ENCODE results near the gene PPP6R1. TPM values are rescaled to one million over a fixed set of nuclear protein-coding genes. Genes with fewer than 3 reads are reported as not detected.
A peak's percentile ranks its signal among the peaks of the same experiment; 100 is the strongest.

Gene PPP6R1
- total and polyA plus RNA-seq, 7 donors, result 17.1 to 78.1 (median 22.9) TPM

DNA sequence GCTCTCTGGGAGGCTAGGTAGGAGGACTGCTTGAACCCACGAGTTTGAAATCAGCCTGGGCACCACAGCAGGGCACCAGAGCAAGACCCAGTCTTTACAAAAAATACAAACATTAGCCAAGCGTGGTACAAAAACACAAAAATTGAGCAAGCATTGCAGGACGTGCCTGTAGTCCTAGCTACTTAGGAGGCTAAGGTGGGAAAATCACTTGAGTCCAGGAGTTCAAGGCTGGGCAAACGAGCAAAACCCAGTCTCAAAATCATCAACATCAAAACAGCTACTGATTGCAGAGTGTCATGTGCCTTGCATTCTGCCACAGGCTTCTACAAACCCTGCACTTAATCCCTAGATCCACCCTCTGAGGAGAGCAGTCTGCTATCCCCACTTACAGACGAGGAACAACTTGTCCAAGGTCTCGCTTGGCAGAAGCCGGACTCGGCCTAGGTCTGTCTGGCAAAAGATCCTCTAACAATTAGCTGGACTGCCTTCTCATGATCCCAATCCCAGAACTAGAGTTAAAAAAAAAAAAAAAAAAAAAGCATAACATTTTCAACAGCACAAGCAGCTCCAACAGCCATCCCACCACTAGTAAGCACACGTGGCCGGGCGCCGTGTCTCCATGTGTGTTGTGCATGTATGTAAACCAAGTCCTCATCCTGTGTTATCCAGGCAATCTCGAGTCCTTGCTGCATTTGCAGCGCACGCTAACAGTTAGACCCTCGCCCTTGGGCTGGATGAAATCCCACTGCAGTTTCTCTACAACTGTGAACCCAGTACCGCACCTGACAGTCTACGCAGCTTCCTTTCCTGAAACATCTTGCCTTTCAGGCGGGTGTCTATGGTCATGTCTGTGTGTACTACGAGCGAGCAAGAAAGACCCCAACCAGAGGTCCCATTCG, 2.0 kb downstream of the PPP6R1 start:
- no peaks in the 10 kb centered on the region for H3K27me3 ChIP-seq
- H3K4me3 ChIP-seq, result peak overlapping the region; percentile 88 to 99 (median 96)
- no peaks in the 10 kb centered on the region for H3K9me3 ChIP-seq
- peaks cover 4 to 71% (median 47%) of the 10 kb centered on the region in 4 donors for H3K4me1 ChIP-seq
- H3K27ac ChIP-seq, result peak overlapping the region in 2 of 4 donors; percentile 85 to 88
- intact Hi-C loops (cut with DNase I), result no loop called here
- TF ChIP-seq CTCF (IDR thresholded peaks at IDR 0.05) (no peak), EP300 (IDR thresholded peaks at IDR 0.05) (no peak), POLR2A (IDR thresholded peaks at IDR 0.05) (no peak), POLR2AphosphoS5 (IDR thresholded peaks at IDR 0.05) (no peak)
- no peak for DNase-seq
- 46 to 61% methylated on average over 22 of the region's 22 CpGs for WGBS, 2 donors
- H3K36me3 ChIP-seq, result no peaks in the 10 kb centered on the region

- Histone ChIP-seq H3K27ac (peak overlapping the region in 1 of 4 donors; percentile 11), H3K4me1 (peaks cover 4 to 81% (median 47%) of the 10 kb centered on the region in 4 donors), H3K36me3 (no peaks in the 10 kb centered on the region), H3K9me3 (no peaks in the 10 kb centered on the region), H3K4me3 (peak overlapping the region in 1 of 4 donors; percentile 6), H3K27me3 (no peaks in the 10 kb centered on the region)
- intact Hi-C loops (cut with DNase I), result no loop called here
- 41 to 72% methylated on average over 17 of the region's 17 CpGs for WGBS, 2 donors
- TF ChIP-seq EP300 (IDR thresholded peaks at IDR 0.05), result no peak
- TF ChIP-seq POLR2A (IDR thresholded peaks at IDR 0.05), result no peak
- TF ChIP-seq POLR2AphosphoS5 (IDR thresholded peaks at IDR 0.05), result no peak
- TF ChIP-seq CTCF (IDR thresholded peaks at IDR 0.05), result no peak
- DNase-seq, result no peak
These were observed 3.0 kb downstream of the PPP6R1 start for GRCh38 chr19:55255618-55256423.

DNA sequence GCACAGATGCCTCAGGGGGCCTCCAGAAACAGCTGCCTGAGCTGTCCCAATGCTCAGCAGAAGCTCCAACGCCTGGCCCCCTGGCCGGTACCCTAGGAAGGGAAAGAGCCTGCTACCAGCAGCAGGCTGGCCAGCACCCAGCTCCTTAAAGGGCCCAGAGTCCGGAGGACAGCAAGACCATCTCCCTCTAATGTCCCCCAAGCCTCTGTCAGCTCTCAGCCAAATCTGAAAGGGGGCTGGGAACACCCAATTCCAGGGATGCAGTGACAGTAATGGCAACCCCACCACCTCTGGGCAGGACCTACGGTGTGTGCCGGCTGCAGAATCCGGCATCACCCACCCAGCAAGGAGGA, 4.2 kb downstream of the PPP6R1 start:
- no peak for TF ChIP-seq EP300 (IDR thresholded peaks at IDR 0.05)
- no peak for TF ChIP-seq CTCF (IDR thresholded peaks at IDR 0.05)
- TF ChIP-seq POLR2A (IDR thresholded peaks at IDR 0.05), result no peak
- no peak for TF ChIP-seq POLR2AphosphoS5 (IDR thresholded peaks at IDR 0.05)
- H3K4me1 ChIP-seq, result peaks cover 4 to 76% (median 40%) of the 10 kb centered on the region in 4 donors
- H3K4me3 ChIP-seq, result peak overlapping the region in 3 of 4 donors; percentile 6 to 30 (median 24)
- H3K36me3 ChIP-seq, result no peaks in the 10 kb centered on the region
- WGBS, 2 donors, result 45 to 79% methylated on average over 6 of the region's 6 CpGs
- intact Hi-C loops (cut with DNase I), result no loop called here
- H3K27me3 ChIP-seq, result no peaks in the 10 kb centered on the region
- peak overlapping the region; percentile 14 to 66 (median 30) for H3K27ac ChIP-seq
- DNase-seq, result no peak
- no peaks in the 10 kb centered on the region for H3K9me3 ChIP-seq

- Histone ChIP-seq H3K36me3 (no peaks in the 10 kb centered on the region), H3K27ac (peak overlapping the region; percentile 14 to 66 (median 30)), H3K27me3 (no peaks in the 10 kb centered on the region), H3K4me3 (peak overlapping the region in 3 of 4 donors; percentile 6 to 30 (median 24)), H3K4me1 (peaks cover under 1 to 73% (median 40%) of the 10 kb centered on the region in 4 donors), H3K9me3 (no peaks in the 10 kb centered on the region)
- no peak for TF ChIP-seq CTCF (IDR thresholded peaks at IDR 0.05)
- TF ChIP-seq POLR2A (IDR thresholded peaks at IDR 0.05), result no peak
- no peak for DNase-seq
- intact Hi-C loops (cut with DNase I), result no loop called here
- 45 to 78% methylated on average over 23 of the region's 23 CpGs for WGBS, 2 donors
These were observed 4.8 kb downstream of the PPP6R1 start for GRCh38 chr19:55253842-55254624.
